NCI-H2196 treated with DMSO at 0.1 percent for 48 hours (cell line): Measurements from ENCODE around the gene CCDC32.

Experiments
- DNase-seq: peaks from one replicate; lab custom pipeline; 2025; ENCODE audit not compliant: unreplicated experiment; lab: John Stamatoyannopoulos, UW

The CCDC32 gene

GRCh38 chr15:40513609-40514008 is 51.2 kb downstream of the CCDC32 start:
- no peak for DNase-seq

DNA sequence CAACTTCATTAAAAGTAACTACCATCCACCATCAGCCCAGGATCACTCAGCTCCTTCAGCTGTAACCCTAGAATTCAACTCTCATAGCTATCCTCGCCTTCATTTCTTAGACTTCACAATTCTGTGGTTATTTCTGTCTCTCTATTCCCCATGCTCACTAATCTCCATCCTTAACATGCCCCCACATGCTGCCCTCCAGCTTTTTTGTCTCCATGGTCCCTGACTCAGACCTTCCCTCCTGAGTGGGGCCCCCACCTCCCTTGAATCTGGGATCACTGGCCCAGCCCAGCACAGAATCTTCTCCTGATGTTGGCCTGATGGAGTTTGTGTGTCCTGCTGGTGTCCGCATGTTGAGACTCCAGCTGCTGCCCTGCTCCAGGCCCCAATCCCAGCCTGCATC is 52.4 kb downstream of the CCDC32 start:
- DNase-seq = no peak

GRCh38 chr15:40511472-40512133 is 53.2 kb downstream of the CCDC32 start:
- DNase-seq = no peak

- no peak for DNase-seq
These were observed 53.8 kb downstream of the CCDC32 start for GRCh38 chr15:40511093-40511471.

DNA sequence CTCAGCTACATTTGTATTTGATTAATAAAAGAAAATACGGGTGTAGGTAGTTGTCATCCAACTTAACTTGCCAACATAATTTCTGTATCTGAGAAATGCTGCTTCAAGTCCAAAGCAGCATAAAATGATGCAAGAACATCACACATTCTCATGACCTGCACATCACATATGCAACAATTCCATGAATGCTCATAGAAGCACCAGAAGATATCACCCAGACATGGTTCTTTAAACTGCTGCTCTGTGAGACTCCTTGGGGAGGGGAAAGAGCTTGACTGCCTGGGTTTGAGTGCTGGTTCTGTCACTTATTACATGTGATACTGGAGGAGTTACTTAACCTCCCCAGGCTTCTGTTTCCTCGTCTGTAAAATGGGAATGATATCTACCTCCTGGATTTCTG is 54.6 kb downstream of the CCDC32 start:
- no peak for DNase-seq

DNA sequence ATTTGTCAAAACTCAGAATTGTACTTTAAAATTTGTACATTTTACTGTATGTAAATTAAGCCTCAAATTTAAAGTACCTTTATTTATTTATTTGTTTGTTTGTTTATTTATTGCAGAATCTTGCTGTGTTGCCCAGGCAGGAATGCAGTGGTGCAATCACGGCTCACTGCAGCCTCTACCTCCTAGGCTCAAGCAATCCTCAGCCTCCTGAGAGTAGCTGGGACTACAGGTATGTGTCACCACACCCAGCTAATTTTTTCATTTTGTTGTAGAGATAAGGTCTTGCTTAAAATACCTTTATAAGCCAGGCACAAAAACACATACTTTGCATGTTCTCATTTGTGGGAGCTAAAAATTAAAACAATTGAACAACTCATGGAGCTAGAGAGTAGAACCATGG is 56.6 kb downstream of the CCDC32 start:
- DNase-seq = no peak

DNA sequence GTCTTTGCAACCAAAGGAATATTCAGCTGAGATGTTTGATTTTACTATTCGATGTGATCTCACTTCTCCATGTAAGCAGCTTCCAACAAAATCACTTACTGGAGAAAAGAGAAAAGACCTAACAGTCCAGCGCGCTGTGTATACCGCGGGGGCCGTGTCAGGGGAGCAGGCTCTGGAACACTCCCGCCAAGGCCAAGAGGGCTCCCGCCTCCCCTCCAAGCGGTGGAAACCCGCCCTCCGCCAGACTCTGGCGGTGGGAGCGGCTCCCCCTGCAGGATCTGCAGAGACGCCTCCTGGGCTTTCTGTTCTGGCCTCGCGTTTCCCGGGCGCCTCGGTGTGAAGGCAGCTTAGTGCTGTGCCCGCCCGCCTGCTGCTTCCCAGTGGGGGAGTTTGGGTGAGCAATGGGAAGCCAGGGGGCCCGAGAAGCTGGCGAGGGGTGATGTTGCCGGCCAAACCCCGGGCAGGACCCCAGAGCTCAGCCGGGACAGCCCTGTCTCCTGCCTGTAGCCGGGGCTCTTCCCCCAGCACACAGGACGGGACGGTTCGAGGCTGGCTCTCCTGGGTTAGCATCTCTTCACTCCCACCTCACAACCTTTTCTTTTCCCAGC is 57.8 kb downstream of the CCDC32 start:
- DNase-seq = no peak
